NCI-H748 (cell line): ENCODE results near the gene FRMD6.
A peak's percentile ranks its signal among the peaks of the same experiment; 100 is the strongest.
"Not testable (repeated sequence)": the region's sequence is repeated elsewhere in the genome, so short reads cannot be mapped to it uniquely, and the experiment has no call there.

Experiments used
- DNase-seq: peaks from one replicate; lab custom pipeline; 2025; ENCODE audit not compliant: unreplicated experiment; lab: John Stamatoyannopoulos, UW

Gene FRMD6

DNA sequence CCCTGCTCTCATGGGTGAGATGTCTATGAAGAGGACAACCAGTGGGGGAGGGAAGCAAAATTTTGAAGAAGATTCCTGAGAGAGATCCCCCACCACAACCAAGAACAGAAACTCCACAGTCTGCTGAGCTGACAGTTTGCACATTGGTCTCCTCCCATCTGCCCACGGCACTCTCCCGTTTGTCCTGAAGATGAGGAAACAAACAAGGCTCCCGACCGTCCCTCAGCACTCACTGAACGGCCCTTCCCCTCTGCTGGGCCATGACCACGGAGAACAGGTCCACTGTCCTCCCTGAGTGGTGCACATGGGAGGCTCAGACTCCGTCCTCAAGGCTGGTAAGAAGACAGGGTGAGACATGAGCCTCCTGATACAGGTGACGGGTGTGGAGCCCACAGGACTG is 114.9 kb downstream of the FRMD6 start:
- not testable (repeated sequence) for DNase-seq

DNA sequence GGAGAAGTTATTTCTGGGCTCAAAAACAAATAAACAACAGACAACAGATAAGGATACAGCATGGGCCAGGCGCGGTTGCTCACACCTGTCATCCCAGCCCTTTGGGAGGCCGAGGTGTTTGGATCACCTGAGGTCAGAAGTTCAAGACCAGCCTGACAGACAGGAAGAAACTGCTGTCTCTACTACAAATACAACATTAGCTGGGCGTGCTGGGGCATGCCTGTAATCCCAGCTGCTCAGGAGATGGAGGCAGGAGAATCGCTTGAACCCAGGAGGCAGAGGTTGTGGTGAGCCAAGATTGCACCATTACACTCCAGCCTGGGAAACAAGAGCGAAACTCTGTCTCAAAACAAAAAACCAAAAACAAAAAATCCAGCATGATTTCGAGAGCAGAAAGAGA is 117.6 kb downstream of the FRMD6 start:
- DNase-seq = peak; percentile 22

DNA sequence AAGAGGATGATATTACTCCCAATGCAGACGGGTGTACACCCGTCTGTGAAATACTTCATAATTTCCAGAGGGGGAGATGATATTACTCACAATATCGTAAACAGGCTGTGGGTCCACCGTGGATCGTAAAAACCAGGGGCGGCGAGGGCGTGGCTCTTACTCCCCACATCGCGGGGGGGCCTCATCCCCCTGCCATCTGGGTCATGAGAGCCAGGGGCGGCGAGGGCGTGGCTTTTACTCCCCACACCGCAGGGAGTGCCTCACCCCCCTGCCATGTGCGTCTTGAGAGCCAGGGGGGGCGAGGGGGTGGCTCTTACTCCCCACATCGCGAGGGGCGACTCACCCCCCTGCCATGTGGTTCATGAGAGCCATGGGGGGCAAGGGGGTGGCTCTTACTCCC is 122.5 kb downstream of the FRMD6 start:
- peak; percentile 55 for DNase-seq

DNA sequence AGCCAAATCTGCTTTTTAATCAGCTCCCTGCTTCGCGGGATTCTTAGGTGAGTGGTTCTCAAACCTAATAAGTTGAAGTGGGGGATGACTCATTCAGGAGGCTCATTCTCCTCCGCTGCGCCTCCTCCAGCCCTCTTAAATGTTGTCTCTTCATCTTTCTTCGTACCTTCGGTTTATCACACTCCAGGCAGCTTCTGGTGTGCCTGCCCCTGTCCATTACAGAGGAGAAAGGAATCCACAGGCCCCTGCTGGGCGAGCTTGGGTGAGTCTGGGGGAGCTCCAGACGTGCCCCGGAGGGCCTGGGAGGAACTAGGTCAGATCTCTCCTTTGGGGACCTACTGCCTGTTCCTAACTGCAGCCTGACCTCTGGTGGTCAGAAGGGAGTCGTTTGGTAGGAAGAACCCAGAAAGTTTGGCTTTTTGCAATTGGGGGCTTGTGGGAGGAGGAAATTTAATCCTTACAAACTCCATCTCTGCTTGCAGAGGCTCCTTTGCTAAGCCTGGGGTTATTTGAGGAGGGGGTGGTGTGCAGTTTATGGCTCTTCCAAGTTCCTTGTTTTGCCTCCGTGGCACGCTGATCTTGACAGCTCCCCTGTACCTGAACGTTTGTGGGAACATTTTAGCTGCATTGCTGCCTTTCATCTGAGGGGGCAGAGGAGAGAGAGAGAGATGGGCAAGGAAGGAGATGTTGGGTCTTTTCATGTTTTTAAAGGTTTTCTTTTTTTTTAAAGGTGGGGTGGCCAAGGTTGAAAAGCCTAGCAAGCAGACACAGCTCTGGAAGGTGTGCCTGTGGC is 124.6 kb downstream of the FRMD6 start:
- peak; percentile 63 for DNase-seq

DNA sequence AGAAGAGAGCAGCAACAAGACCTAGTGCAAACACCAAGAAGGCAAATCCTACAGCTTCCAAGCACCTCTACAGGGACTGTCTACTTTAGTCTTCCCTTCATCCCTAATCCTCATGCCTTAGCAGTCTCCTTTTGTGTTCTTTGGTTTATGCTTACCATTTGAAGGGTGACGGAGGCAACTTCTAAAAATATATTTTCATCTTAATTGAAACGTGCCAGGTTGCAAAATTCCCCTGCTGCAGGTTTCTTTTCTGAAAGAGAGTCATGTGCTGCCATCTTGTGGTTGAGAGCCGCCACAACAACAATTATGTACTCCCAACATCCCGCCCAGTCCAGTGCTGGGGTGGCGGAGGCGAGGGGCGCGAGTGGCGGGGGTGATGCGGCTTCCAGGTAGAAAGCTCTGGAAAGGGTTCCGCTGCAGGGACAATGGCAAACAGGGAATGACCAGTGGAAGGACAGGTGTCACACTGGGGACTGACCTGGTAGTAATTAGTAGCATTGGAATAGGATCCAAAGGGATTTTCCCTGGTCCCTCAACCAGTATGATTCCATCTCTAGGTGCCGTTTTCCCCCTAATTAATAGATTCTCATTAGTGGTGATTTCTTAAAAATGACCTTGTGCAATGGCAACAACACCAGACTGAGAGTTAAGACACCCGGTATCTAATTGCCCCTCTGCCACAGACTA is 128.4 kb downstream of the FRMD6 start:
- peak; percentile 81 for DNase-seq
